GM21737 (cell line): ENCODE results near the gene CLBA1.
"Not testable (repeated sequence)": the region's sequence is repeated elsewhere in the genome, so short reads cannot be mapped to it uniquely, and the experiment has no call there.

Experiments
- ATAC-seq: cut with Tn5 transposase; IDR thresholded peaks from one replicate; pipeline ENCODE4 v1.9.1; 2021; ENCODE audit warnings: mild to moderate bottlenecking, moderate library complexity; ENCODE audit not compliant: unreplicated experiment

Gene CLBA1

GRCh38 chr14:105021656-105022275 lies 36.2 kb downstream of the CLBA1 start:
- ATAC-seq, result peak; percentile 0

- ATAC-seq, result no peak
These were observed 36.7 kb downstream of the CLBA1 start for GRCh38 chr14:105022276-105022670.

GRCh38 chr14:105023144-105023543 lies 37.6 kb downstream of the CLBA1 start:
- ATAC-seq, result no peak

GRCh38 chr14:105023791-105024480 lies 38.3 kb downstream of the CLBA1 start:
- ATAC-seq, result no peak

- ATAC-seq, result no peak
These were observed 39.8 kb downstream of the CLBA1 start for GRCh38 chr14:105025429-105025828.

- ATAC-seq, result no peak
These were observed 40.6 kb downstream of the CLBA1 start for GRCh38 chr14:105026033-105026785.

GRCh38 chr14:105026802-105027563 lies 41.4 kb downstream of the CLBA1 start:
- ATAC-seq, result no peak

- not testable (repeated sequence) for ATAC-seq
These were observed 42.1 kb downstream of the CLBA1 start for GRCh38 chr14:105027718-105028117.

- no peak for ATAC-seq
These were observed 42.8 kb downstream of the CLBA1 start for GRCh38 chr14:105028251-105028927.

GRCh38 chr14:105029402-105029801 lies 43.8 kb downstream of the CLBA1 start:
- ATAC-seq, result no peak

GRCh38 chr14:105030194-105030593 lies 44.6 kb downstream of the CLBA1 start:
- no peak for ATAC-seq

GRCh38 chr14:105030836-105031396 lies 45.3 kb downstream of the CLBA1 start:
- no peak for ATAC-seq

- ATAC-seq, result not testable (repeated sequence)
These were observed 46.9 kb downstream of the CLBA1 start for GRCh38 chr14:105032451-105032901.

- ATAC-seq, result not testable (repeated sequence)
These were observed 47.9 kb downstream of the CLBA1 start for GRCh38 chr14:105033412-105033900.

GRCh38 chr14:105034315-105035039 lies 48.9 kb downstream of the CLBA1 start:
- ATAC-seq, result no peak

- not testable (repeated sequence) for ATAC-seq
These were observed 50.0 kb downstream of the CLBA1 start for GRCh38 chr14:105035616-105036015.

- no peak for ATAC-seq
These were observed 54.0 kb downstream of the CLBA1 start for GRCh38 chr14:105039458-105040205.
